DOHH2 (cell line): ENCODE data around the gene NEUROG1.

Source experiments
- H3F3A ChIP-seq: fragments of 200-600 bp; sonication (generic), shearing (Covaris generic); 2 replicates; pipeline ENCODE4 v1.6.0; 2016; ENCODE audit warnings: antibody characterized with exemption, mild to moderate bottlenecking; ENCODE audit not compliant: control insufficient read depth, insufficient read depth
- H3K27ac ChIP-seq: fragments of 200-600 bp; sonication (generic); 2 replicates; pipeline ENCODE4 v1.5.1; 2014; ENCODE audit warnings: low read depth, mild to moderate bottlenecking, low read length, moderate library complexity
- H3K27me3 ChIP-seq: fragments of 200-600 bp; sonication (generic); 2 replicates; pipeline ENCODE4 v1.6.1; 2014; ENCODE audit warnings: mild to moderate bottlenecking, low read length, mixed read lengths; ENCODE audit not compliant: control insufficient read depth
- H3K36me3 ChIP-seq: fragments of 200-600 bp; sonication (generic); 2 replicates; pipeline ENCODE4 v1.6.1; 2014; ENCODE audit warnings: mild to moderate bottlenecking, low read length, moderate library complexity, mixed read lengths; ENCODE audit not compliant: control insufficient read depth
- H3K4me1 ChIP-seq: fragments of 200-600 bp; sonication (generic); 2 replicates; pipeline ENCODE4 v1.6.1; 2014; ENCODE audit warnings: mild to moderate bottlenecking, low read length, mixed read lengths; ENCODE audit not compliant: control insufficient read depth
- H3K4me2 ChIP-seq: fragments of 200-600 bp; sonication (generic); 2 replicates; pipeline ENCODE4 v1.6.0; 2014; ENCODE audit warnings: mild to moderate bottlenecking, low read length, moderate library complexity
- H3K4me3 ChIP-seq: fragments of 200-600 bp; sonication (generic); 2 replicates; pipeline ENCODE4 v1.5.1; 2014; ENCODE audit warnings: mild to moderate bottlenecking, low read length, mixed read lengths
- H3K79me2 ChIP-seq: fragments of 200-600 bp; sonication (generic); 2 replicates; pipeline ENCODE4 v1.6.1; 2014; ENCODE audit warnings: mild to moderate bottlenecking, low read length, mixed read lengths; ENCODE audit not compliant: control insufficient read depth
- H3K9me2 ChIP-seq: fragments of 200-600 bp; sonication (generic); replicated peaks from 2 replicates; pipeline ENCODE4 v1.6.1; 2014; ENCODE audit warnings: mild to moderate bottlenecking, low read length, mixed read lengths; ENCODE audit not compliant: control insufficient read depth
- H3K9me3 ChIP-seq: fragments of 200-600 bp; sonication (generic); 2 replicates; pipeline ENCODE4 v1.6.1; 2014; ENCODE audit warnings: antibody characterized with exemption, low read length, mixed read lengths; ENCODE audit not compliant: control insufficient read depth, insufficient read depth
- H4K20me1 ChIP-seq: fragments of 200-600 bp; sonication (generic); 2 replicates; pipeline ENCODE4 v1.6.0; 2014; ENCODE audit warnings: low read depth, mild to moderate bottlenecking, antibody characterized with exemption, low read length, moderate library complexity; ENCODE audit not compliant: control insufficient read depth, insufficient read depth
- CTCF ChIP-seq: fragments of 200-600 bp; sonication (generic); IDR thresholded peaks from one replicate; pipeline ENCODE4 v1.5.1; 2014; ENCODE audit warnings: antibody characterized with exemption, mild to moderate bottlenecking, low read depth, low read length; ENCODE audit not compliant: poor library complexity, severe bottlenecking
- EZH2phosphoT487 ChIP-seq: fragments of 200-600 bp; sonication (generic); IDR thresholded peaks from 2 replicates; pipeline ENCODE4 v1.6.1; 2017; ENCODE audit warnings: borderline replicate concordance, mild to moderate bottlenecking, antibody characterized with exemption, low read length, moderate library complexity, mixed read lengths

Gene NEUROG1

GRCh38 chr5:135486131-135487036 lies 49.4 kb downstream of the NEUROG1 start:
- Histone ChIP-seq H3K79me2 (no peaks in the 10 kb centered on the region), H3K9me2 (no peaks in the 10 kb centered on the region), H3K4me1 (no peaks in the 10 kb centered on the region), H3K27ac (no peak overlapping the region), H3K27me3 (peaks cover 41% of the 10 kb centered on the region), H4K20me1 (no peaks in the 10 kb centered on the region), H3K36me3 (no peaks in the 10 kb centered on the region), H3K4me3 (no peak overlapping the region), H3K4me2 (no peak overlapping the region), H3K9me3 (no peaks in the 10 kb centered on the region), H3F3A (no peaks in the 10 kb centered on the region)
- TF ChIP-seq EZH2phosphoT487: no peak
- TF ChIP-seq CTCF: no peak

- Histone ChIP-seq H3K4me2 (no peak overlapping the region), H3K27me3 (peaks cover 26% of the 10 kb centered on the region), H3K4me1 (no peaks in the 10 kb centered on the region)
Observed at GRCh38 chr5:135484674-135485086, 51.1 kb downstream of the NEUROG1 start.

More at GRCh38 chr5:135484674-135485086, 51.1 kb downstream of the NEUROG1 start:
- Histone ChIP-seq H3K27ac (no peak overlapping the region), H3K79me2 (no peaks in the 10 kb centered on the region), H4K20me1 (no peaks in the 10 kb centered on the region), H3F3A (no peaks in the 10 kb centered on the region), H3K9me2 (no peaks in the 10 kb centered on the region), H3K9me3 (no peaks in the 10 kb centered on the region), H3K36me3 (no peaks in the 10 kb centered on the region), H3K4me3 (no peak overlapping the region)
- TF ChIP-seq EZH2phosphoT487 (no peak), CTCF (no peak)
